Activated CD4-positive, CD25-positive, alpha-beta regulatory T cell treated with anti-CD3 and anti-CD28 coated beads, Interleukin-2, amount 50 U/mL, for 16 hours (primary cell): ENCODE measurements around the gene GALNT14.

Source experiments
- DNase-seq: peaks from one replicate; pipeline ENCODE4 v3.0.0-alpha.2; 2020; ENCODE audit warnings: low read depth, low spot score

Gene GALNT14

GRCh38 chr2:31136000-31136399 is 2.2 kb downstream of the GALNT14 start:
- no peak for DNase-seq

- DNase-seq: no peak
These were observed 3.8 kb downstream of the GALNT14 start for GRCh38 chr2:31134480-31134879.

DNA sequence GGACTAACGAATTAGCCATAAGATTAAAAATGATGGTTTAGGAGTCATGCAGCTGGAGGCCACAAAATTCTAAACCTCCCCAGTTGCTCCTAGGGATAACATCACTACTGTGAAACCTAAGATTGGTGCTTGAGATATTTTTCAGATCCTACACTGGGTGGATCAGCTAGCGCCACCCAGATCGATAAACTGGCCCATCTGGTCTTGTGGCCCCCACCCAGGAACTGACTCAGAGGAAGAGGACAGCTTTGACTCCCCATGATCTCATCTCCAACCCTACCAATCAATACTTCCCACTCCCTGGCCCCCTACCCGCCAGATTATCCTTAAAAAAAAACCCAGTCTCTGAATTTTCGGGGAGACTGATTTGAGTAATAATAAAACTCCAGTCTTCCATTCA is 5.5 kb downstream of the GALNT14 start:
- DNase-seq: no peak

DNA sequence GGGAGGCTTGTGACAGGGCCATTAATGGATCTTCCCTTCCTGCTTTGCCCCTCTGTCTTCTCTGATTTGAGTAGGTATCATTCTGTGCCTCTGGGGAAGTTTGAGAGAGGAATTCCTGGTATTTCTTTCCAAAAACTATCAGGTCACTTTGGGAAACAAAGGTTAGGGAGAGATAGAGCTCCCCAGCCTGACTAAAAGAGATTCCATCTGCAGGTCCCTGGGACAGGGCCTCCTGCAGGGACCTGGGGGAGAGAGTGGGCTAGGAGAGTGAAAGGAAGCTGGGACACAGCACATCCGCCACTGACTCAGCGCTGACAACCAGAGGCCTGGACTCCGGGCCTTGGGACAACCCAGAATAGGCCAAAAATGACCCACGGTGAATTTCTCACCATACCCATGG is 6.4 kb downstream of the GALNT14 start:
- DNase-seq: no peak

DNA sequence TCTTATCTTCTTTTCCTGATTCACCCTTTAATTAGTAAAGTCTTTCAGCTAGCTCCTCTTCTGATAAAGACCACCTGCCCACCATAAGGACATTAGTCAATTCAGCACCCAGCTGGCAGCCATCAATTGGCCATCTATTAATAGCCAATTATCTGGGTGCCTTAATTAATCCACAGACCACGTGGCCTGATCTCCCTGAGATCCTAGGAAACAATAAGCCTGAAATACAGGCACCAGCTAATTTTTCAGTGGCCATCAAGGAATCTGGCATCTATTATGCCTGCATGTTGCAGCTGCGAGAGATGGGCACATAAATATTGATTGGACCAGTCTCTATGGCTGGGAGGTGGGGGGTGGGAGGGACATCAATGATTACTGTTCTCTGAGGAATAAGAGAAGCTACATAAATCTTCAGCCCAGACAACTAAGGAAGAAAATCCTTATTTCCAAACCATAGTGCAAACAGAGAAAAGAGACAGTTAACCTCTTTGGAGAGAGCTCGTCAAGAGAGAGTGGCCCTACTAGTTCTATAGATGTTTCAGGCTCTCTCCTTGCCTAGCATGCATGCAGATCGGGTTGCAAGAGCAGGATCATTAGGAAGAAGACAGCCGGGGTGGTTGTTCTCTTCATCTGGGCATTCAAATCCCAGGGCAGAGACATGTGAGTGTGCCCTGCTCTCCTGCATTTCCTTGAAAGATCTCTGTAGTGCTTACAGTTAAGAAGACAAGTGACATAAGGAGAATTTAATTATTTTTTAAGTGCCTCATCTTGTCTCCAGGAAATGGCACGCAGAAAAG is 8.7 kb downstream of the GALNT14 start:
- no peak for DNase-seq

DNA sequence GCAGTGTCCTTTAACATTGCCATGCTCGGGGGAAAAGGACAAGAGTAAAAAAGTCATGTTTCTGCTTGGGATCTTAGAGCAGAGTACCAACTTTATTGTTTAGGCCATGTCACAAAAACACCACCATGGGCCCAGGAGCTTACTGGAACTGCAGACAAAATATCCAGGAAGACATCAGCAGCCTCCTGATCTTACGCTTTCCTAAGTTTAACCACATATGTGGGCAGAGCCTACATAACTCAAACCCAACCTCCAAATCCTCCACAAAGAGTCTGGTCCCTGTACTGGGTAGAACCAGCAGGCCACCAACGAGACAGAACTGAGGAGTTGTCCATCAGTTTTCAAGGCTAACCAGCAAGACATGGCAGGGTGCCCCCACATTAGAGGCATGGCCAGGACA is 10.3 kb downstream of the GALNT14 start:
- no peak for DNase-seq

- no peak for DNase-seq
These were observed 12.1 kb downstream of the GALNT14 start for GRCh38 chr2:31125918-31126695.

- DNase-seq: no peak
These were observed 13.3 kb downstream of the GALNT14 start for GRCh38 chr2:31124904-31125303.

DNA sequence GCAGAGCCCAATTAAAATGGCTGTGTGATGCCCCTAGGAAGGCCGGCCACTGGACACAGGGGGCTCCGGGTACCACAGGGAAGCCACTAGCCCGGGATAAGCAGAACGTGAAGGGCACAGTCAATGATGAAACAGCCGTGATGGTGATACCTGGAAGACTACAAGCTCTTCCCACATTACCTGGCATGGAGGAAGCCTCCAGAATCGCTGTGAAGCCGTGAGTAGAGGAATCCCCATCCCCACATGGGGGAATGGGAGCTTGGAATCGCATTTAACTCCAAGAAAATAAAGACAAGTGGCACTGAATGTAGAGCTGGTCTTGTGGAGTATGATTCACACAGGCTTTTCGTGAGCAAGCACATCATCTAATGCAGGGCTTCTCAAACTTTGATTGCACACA is 16.1 kb downstream of the GALNT14 start:
- no peak for DNase-seq

- no peak for DNase-seq
These were observed 24.5 kb downstream of the GALNT14 start for GRCh38 chr2:31113765-31114164.

DNA sequence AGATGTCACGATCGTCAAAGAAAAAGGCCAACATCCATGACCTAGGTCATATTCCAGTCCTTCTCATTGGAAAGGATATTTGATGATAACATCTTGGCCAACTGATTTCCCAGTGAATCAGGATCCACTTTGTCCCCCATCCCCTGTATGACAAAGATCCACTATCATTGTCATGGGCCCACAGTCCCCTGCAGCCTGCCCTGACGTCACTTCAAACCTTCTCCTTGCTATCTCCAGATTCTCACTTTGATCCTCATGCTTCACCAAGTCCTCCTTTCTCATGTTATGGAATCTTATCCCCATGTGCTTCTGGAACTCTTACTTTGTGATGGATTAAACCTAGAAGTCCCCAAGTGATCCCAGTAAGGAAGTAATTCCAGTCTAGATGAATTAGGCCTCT is 25.7 kb downstream of the GALNT14 start:
- DNase-seq: no peak

GRCh38 chr2:31110998-31111397 is 27.2 kb downstream of the GALNT14 start:
- DNase-seq: no peak

- no peak for DNase-seq
These were observed 27.8 kb downstream of the GALNT14 start for GRCh38 chr2:31110431-31110830.

DNA sequence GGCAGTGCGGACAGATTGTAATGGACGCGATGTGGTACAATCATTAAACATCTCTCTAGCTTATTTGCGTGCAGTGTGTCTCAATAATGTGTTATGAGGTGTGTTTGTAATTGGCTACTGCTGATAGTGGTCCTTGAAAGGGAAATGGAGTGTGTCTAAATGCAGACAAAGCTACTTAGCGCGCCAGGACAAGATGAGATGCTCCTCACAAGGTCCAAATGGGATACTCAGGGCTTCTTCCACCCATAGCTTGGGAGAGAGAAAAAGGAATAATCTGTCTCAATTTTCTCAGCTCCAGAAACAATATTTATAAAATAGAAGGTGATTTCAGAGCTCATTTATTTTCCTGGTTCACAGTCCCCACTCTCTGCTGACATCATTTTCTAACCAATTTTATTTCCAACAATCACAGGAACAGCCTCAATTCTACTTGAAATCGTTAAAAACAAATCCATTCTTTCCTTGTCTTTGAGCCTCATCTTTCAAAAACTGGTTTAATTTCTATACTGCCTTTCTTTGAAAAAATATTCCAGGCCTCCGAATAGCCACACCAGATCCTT is 28.5 kb downstream of the GALNT14 start:
- no peak for DNase-seq

- DNase-seq: no peak
These were observed 29.5 kb downstream of the GALNT14 start for GRCh38 chr2:31108561-31109286.

DNA sequence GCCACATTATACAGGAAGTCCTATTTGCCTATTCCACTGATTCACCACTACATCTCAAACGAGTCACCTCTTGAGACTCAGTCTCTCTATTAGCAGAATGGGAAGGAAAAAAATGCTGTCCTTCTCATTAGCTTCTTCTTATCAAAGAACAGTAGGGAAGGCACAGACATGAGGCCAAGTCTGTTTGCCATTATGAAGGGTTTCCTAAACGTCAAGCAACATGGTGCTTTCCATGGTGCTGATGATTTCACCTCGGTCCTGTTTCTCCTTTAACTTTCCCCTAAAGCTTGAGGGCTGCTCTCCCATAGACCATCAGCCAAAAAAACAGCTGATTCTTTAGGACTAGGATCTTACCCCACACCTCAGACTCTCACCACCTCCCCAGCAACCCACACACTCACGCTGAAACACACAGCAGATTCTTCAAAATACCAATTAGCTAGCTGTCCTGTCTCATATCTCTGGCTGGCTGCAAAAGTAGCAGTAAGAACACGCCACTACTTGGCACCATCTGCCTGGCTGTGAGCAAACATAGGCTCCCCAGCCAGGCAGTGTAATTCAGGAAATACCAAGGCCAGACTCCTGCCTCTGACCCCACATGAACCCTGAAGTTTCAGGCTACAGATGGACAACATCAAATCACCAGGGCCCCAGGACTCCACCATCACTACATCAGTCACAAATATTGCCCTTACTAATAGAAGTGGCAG is 30.5 kb downstream of the GALNT14 start:
- no peak for DNase-seq

- DNase-seq: no peak
These were observed 36.5 kb downstream of the GALNT14 start for GRCh38 chr2:31101701-31102100.

GRCh38 chr2:31097962-31098613 is 40.2 kb downstream of the GALNT14 start:
- DNase-seq: no peak

DNA sequence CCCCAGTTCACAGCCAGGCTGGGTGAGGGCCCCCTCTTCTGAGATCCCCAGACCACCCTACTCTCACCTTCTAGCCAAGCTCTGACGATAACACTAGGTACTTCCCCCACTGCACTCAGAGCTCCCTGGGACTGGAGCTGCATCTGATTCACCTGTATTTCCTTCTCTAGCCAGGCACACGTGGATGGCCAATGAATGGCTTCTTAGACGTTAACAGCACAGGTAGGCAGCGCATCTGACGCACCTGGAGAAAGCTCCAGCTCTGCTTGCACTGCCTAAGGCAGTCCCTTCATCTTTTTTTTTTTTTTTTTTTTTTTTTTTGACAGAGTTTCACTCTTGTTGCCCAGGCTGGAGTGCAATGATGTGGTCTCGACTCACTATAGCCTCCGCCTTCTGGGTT is 48.1 kb downstream of the GALNT14 start:
- DNase-seq: no peak

- DNase-seq: no peak
These were observed 48.6 kb downstream of the GALNT14 start for GRCh38 chr2:31089645-31090044.
